ENCODE results near the gene ZBP1.

ZBP1 gene

GRCh38 chr20:57582029-57582378 is 38.2 kb downstream of the ZBP1 start:
- FAIRE-seq: no peak

GRCh38 chr20:57581202-57582028 is 38.8 kb downstream of the ZBP1 start:
- FAIRE-seq: no peak
- no peak for TF ChIP-seq CTCF (IDR thresholded peaks at IDR 0.05; ENCODE audit: insufficient read depth, missing control alignments)
- no peak for DNase-seq (ENCODE audit: insufficient read length, low spot score)

More at GRCh38 chr20:57582029-57582378, 38.2 kb downstream of the ZBP1 start:
- no peak for DNase-seq (ENCODE audit: insufficient read length, low spot score)
- TF ChIP-seq CTCF (IDR thresholded peaks at IDR 0.05; ENCODE audit: insufficient read depth, missing control alignments): no peak

DNA sequence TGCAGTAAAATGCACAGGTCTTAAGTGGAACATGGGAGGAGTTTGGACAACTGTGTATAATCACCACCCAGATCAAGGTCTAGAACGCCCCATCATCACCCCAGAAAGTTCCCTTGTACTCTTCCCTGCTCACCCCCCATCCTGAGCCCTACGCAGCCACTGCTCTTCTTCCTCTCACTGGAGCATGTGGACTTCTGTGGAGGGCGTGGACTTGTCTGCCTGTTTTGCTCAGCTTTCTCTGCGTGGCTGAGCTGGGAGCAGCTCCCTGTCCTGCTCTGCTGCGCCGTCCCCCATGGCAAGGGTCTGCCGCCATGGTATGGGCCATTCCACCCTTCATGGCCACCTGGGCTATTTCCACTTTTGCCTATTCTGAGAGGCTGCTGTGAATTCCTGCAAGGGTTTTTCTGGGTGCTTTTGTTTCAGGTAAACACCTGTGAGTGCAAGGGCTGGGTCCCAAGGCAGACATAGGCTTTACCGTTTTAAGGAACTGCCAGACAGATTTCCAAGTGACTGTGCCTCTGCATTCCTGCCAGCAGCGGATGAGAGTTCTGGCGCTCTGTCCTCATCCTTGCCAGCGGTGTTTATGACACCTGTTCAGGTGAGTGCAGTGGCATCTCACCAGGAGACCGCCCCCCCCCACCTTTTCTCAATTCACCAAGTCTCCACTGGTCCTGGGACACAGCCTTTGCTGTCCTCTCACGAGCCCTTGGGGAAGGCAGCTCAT is 39.6 kb downstream of the ZBP1 start:
- TF ChIP-seq CTCF (IDR thresholded peaks at IDR 0.05; ENCODE audit: insufficient read depth, missing control alignments): no peak
- no peak for FAIRE-seq
- DNase-seq (ENCODE audit: insufficient read length, low spot score): no peak

- no peak for FAIRE-seq
Observed at GRCh38 chr20:57579898-57580447, 40.3 kb downstream of the ZBP1 start.

GRCh38 chr20:57579331-57579897 is 40.8 kb downstream of the ZBP1 start:
- FAIRE-seq (no peak), DNase-seq (ENCODE audit: insufficient read length, low spot score) (no peak)
- TF ChIP-seq CTCF (IDR thresholded peaks at IDR 0.05; ENCODE audit: insufficient read depth, missing control alignments): no peak

More at GRCh38 chr20:57579898-57580447, 40.3 kb downstream of the ZBP1 start:
- TF ChIP-seq CTCF (IDR thresholded peaks at IDR 0.05; ENCODE audit: insufficient read depth, missing control alignments): no peak
- DNase-seq (ENCODE audit: insufficient read length, low spot score): no peak

GRCh38 chr20:57578476-57579165 is 41.6 kb downstream of the ZBP1 start:
- FAIRE-seq (no peak), DNase-seq (ENCODE audit: insufficient read length, low spot score) (no peak)
- TF ChIP-seq CTCF (IDR thresholded peaks at IDR 0.05; ENCODE audit: insufficient read depth, missing control alignments): no peak

All from D721Med (cell line).